ENCODE data around the gene COL18A1.

DNA sequence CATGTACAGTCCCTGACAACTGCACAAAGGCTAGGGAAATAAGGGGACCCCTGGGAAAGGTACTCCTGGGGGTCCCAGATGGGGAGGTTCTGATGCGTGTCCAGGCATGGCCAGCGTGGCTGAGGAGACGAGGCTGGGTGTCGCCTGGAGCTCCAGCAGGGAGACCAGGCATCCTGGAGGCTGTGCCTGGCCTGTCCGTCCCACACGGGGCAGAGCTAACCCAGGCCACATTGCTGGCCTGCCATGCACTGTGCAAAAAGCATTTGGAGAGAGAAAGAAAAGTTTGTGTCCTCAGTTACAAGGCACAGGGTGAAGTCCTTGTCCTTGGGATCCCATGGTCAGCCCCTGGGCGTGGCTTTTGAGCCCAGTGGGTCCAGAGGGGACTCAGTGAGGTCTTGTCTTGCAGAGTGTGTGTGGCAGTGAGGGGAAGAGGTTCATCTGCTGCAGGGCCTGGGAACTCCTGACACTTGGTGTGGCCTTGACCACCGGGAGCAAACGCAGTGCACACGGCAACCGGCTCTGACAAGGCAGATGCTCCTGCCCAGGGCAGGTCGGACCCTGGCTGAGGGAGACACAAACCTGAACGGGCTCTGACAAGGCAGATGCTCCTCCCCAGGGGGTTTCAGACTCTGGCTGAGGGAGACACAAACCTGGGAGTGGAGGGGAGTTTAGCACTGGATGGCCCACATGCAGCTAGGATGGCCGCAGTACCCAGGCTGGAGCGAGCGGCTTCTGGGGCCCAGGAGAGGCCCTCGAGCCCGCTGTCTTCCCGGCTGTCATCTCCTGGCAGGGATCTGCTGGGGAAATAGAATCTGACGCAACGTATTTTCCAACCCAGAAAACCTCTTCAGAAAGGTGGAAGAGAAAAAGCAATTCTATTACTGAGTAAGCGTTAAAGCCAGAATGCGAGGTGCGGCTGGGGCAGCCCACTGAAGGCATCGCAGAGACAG, 37.3 kb upstream of the COL18A1 start:
- TF ChIP-seq CTCF (IDR thresholded peaks at IDR 0.05 in 4 of 5, conservative IDR thresholded peaks at IDR 0.05 in 1 of 5) (no peak), POLR2A (IDR thresholded peaks at IDR 0.05) (no peak)
